Measurements from ENCODE around the gene SAPCD1.

The SAPCD1 gene

DNA sequence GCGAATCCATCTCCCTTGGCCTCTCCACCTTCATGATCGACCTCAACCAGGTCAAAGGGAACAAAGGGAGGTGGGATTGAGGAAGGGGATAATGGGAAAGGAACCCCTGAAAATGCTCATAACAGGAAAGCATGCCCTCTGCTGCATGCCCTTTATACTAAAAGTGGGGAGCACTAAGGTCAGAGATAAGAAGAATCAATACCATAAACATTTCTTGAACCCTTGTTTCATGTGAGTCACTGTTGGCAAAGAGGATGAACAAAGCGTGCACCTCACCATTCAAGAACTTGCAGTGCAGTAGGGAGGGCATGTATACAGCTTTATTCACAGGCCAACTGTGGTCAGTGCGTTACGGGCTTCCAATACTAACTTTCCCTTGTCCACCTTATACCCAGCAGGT is 1.7 kb upstream of the SAPCD1 start:
- Mint-ChIP-seq H3K27ac (no peak overlapping the region), H3K9me3 (no peaks in the 10 kb centered on the region), H3K27me3 (ENCODE audit: low read depth) (no peaks in the 10 kb centered on the region), H3K36me3 (ENCODE audit: low read depth) (peaks cover 19% of the 10 kb centered on the region), H3K4me1 (ENCODE audit: low read depth) (peaks cover 21% of the 10 kb centered on the region), H3K4me3 (no peak overlapping the region)

DNA sequence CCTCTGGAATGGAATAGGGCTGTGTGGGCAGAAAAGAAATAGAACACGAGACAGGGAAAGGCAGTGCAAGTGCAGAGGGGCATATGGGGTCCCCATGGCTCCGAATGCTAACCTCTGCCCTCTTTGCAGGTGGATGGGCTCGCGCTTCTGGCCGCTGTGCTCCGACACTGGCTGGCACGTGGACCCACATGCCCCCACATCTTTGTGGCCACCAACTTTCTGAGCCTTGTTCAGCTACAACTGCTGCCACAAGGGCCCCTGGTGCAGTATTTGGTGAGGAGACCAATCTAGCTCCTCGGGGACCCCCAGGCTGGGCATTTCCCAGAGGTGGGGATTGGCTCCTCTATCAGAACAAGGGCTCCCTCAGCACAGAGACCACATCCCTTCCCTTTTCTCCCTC is 1.1 kb upstream of the SAPCD1 start:
- peaks cover 19% of the 10 kb centered on the region for H3K36me3 Mint-ChIP-seq (ENCODE audit: low read depth)
- H3K4me1 Mint-ChIP-seq (ENCODE audit: low read depth), result peaks cover 21% of the 10 kb centered on the region
- H3K27ac Mint-ChIP-seq, result no peak overlapping the region
- H3K9me3 Mint-ChIP-seq, result no peaks in the 10 kb centered on the region
- H3K27me3 Mint-ChIP-seq (ENCODE audit: low read depth), result no peaks in the 10 kb centered on the region
- no peak overlapping the region for H3K4me3 Mint-ChIP-seq

DNA sequence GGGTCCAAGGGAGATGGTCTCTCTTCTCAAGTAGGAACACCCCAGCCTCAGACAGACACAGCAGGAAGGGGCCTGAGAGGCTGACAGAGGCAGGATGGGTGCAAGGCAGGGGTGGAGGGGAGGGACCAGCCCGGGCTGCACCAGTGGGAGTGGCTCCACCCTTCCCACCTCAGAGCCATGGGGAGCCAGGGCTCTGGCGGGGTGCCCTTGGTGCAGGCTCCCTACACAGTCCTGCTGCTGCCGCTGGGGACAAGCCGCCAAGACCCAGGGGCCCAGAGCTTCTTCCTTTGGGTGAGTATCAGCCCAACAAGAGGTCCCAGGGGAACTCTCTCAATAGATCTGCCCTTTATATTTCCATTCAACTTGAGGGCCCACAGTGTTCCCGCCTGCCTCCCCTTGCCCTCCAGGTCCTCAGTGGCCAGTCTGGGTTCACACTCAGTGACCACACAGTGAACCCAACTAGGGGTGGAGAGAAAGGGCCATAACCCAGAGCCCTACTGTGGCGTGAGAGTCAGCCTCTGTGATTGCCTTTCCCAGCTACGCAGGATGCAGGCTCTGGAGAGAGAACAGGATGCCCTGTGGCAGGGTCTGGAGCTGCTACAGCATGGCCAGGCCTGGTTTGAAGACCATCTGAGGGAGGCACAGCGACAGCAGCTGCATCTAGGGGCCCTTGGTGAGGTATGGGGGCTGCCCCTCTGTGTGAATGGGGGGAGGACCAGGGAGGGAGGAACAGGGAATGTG is 592 bp downstream of the SAPCD1 start:
- no peaks in the 10 kb centered on the region for H3K27me3 Mint-ChIP-seq (ENCODE audit: low read depth)
- H3K4me3 Mint-ChIP-seq, result no peak overlapping the region
- H3K9me3 Mint-ChIP-seq, result no peaks in the 10 kb centered on the region
- peaks cover 19% of the 10 kb centered on the region for H3K36me3 Mint-ChIP-seq (ENCODE audit: low read depth)
- H3K27ac Mint-ChIP-seq, result peak overlapping the region; percentile 73
- peaks cover 21% of the 10 kb centered on the region for H3K4me1 Mint-ChIP-seq (ENCODE audit: low read depth)

DNA sequence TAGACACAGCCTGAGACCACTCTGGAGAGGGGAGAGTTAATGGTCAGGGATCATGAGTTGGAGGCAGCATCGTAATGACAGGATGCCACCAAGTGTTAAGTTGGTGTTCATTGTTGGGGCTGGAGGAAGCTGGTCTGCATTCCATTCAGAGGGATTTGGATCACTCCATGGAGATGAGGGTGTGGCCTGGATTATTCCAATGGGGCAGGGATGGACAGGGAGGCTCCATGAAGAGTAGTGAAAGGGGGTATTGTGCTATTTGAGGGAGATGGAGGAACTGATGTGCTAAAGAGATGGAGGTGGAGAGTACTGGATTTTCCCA is 1.1 kb downstream of the SAPCD1 start:
- no peaks in the 10 kb centered on the region for H3K9me3 Mint-ChIP-seq
- peaks cover 18% of the 10 kb centered on the region for H3K36me3 Mint-ChIP-seq (ENCODE audit: low read depth)
- no peaks in the 10 kb centered on the region for H3K27me3 Mint-ChIP-seq (ENCODE audit: low read depth)
- no peak overlapping the region for H3K4me3 Mint-ChIP-seq
- peak overlapping the region; percentile 73 for H3K27ac Mint-ChIP-seq
- peaks cover 21% of the 10 kb centered on the region for H3K4me1 Mint-ChIP-seq (ENCODE audit: low read depth)

DNA sequence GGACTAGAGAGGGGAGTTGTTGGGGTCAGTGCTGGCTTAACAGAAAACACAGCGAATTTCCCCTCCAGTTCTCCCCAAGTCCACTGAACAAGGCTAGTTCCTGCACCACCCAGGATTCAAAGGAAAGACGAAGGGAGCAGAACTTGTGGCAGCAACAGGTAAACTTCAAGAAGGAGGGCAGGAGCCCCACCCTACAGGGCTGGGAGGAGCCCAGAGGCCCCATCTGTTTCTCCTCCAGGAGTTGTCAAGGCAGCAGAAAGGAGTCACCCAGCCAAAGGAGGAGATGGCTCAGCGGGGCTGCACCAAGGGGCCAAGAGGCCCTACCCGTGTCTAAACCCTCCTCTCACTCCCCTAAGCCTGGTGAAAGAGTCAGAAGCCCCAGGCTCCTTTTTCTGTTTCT is 1.7 kb downstream of the SAPCD1 start:
- Mint-ChIP-seq H3K4me1 (ENCODE audit: low read depth) (peaks cover 20% of the 10 kb centered on the region), H3K9me3 (no peaks in the 10 kb centered on the region), H3K27me3 (ENCODE audit: low read depth) (no peaks in the 10 kb centered on the region), H3K36me3 (ENCODE audit: low read depth) (peaks cover 16% of the 10 kb centered on the region), H3K27ac (peak overlapping the region; percentile 14), H3K4me3 (no peak overlapping the region)

DNA sequence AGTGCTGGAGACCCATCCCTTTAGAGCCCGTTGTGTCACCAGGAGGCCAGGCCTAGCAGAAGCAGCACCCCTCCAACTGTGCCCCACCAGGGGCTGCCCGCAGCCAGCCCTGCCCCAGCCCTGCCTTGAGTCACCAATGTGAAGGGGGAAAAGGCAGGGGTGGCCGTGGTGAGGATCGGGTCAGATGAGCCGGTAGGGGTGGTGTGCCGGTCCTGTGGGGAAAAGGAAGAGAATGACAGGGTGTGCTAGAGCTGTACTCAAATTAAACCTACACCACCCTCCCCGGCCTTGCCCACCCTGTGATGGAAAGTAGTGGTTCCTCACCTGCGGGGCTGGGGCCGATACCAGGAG is 3.1 kb downstream of the SAPCD1 start:
- no peaks in the 10 kb centered on the region for H3K27me3 Mint-ChIP-seq (ENCODE audit: low read depth)

DNA sequence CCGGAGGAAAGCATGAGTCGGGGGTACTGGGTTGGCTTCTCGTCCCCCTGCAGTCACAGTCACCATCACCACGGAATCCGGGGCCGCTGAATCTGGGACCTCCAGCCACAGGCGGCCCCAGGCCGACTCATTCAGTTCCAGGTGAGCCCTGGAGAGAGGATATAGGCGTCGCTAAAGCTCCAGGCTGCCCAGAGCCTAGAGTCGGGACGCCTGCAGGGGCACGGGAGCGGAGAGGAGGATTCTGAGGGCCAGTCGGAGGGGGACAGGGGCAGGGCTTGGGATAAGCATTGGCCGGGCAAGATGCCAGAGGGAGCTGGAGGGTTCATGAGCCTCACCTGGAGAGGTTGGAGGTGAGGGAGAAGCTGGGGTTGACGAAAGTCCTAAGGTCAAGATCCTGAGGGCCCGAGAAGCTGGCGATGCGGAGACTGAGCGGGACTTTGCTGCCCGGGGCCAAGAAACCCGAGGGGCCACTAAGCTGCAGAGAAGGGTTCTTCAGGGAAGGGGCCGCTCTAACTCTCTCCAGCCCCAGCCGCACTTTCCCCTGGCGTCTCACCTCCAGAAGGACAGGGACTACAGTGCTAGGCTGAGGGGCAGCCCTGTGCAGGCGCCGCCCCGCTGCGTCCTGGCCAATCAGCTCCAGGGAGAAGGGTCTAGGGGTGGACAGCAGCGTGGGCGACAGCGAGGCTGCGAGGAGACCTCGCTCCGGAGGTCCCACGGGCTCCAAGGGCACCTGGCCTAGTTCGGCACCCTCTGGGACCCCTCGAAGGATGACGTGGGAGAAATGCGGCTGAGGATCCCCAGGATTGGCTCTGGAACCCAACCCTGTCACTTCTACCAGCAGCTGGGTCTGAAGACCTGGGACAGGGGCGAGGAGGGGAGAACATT is 3.7 kb downstream of the SAPCD1 start:
- Mint-ChIP-seq H3K27me3 (ENCODE audit: low read depth) (no peaks in the 10 kb centered on the region), H3K27ac (no peak overlapping the region), H3K4me1 (ENCODE audit: low read depth) (peaks cover 21% of the 10 kb centered on the region), H3K36me3 (ENCODE audit: low read depth) (peaks cover 12% of the 10 kb centered on the region), H3K4me3 (no peak overlapping the region), H3K9me3 (no peaks in the 10 kb centered on the region)

More for the DNA sequence above, 3.1 kb downstream of the SAPCD1 start:
- H3K36me3 Mint-ChIP-seq (ENCODE audit: low read depth), result peaks cover 12% of the 10 kb centered on the region
- H3K4me1 Mint-ChIP-seq (ENCODE audit: low read depth), result peaks cover 22% of the 10 kb centered on the region
- H3K9me3 Mint-ChIP-seq, result no peaks in the 10 kb centered on the region
- no peak overlapping the region for H3K4me3 Mint-ChIP-seq
- no peak overlapping the region for H3K27ac Mint-ChIP-seq

DNA sequence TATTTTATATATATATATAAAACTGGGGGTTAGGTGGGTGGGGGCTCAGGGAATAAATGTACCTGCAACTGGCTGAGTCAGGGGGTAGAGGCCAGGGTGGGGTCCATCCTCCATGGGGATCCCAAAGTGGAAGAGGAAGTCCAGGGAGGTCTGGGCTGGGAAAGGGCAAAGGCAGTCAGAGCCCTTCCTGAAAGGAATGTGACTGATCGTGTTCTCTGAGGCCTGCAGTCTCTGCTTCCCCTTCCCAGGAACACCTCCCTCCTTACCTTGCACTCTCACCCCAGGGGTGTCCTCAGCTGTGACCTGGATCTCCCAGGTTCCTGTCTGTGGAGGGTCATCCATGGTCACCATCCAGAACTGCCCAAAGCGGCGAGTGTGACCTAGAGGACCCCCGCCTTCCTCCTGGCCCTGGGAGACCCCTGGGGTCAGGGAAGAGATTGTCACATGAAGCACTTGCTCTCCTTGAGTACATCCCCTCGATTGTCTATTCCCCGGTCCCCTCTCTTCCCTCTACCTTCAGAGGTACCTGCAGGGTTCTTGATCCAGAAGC is 4.7 kb downstream of the SAPCD1 start:
- no peak overlapping the region for H3K4me3 Mint-ChIP-seq
- no peaks in the 10 kb centered on the region for H3K9me3 Mint-ChIP-seq
- no peaks in the 10 kb centered on the region for H3K27me3 Mint-ChIP-seq (ENCODE audit: low read depth)
- H3K36me3 Mint-ChIP-seq (ENCODE audit: low read depth), result peaks cover 14% of the 10 kb centered on the region
- H3K27ac Mint-ChIP-seq, result no peak overlapping the region
- H3K4me1 Mint-ChIP-seq (ENCODE audit: low read depth), result peaks cover 25% of the 10 kb centered on the region

DNA sequence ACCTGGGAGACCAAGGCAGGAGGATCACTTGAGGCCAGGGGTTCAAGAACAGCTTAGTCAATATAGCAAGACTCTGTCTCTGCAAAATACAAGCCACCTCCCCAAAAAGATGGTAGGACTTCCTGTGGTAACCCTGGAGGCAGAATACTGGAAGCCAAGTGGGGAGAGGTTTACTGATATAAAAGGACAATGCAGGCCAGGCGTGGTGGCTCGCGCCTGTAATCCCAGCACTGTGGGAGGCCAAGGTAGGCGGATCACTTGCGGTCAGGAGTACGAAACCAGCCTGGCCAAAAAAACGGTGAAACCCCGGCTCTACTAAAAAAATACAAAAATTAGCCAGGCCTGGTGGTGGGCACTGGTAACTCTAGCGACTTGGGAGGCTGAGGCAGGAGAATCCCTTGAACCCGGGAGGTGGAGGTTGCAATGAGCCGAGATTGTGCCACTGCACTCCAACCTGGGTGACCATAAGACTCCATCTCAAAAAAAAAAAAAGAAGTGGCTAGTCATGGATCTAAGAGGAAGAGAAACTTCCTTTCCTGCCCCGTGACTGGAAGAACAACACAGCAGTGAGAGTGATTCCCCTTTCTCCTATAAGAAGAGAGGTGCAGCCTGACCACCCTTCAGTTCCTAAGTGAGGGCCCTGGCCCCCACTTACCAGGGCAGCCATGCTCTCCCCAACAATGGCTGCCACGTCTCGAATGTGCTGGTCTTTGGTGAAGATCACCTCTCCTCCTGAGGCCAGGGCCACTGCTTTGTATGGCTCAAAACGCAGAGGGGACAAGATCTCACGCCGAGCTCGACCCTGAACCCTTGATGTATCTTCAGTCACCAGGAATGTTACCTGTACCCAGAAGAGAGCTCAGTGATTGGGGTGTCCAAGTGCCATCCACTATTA is 6.2 kb downstream of the SAPCD1 start:
- no peak overlapping the region for H3K27ac Mint-ChIP-seq
- H3K27me3 Mint-ChIP-seq (ENCODE audit: low read depth), result no peaks in the 10 kb centered on the region
- no peaks in the 10 kb centered on the region for H3K9me3 Mint-ChIP-seq
- peaks cover 9% of the 10 kb centered on the region for H3K36me3 Mint-ChIP-seq (ENCODE audit: low read depth)
- H3K4me1 Mint-ChIP-seq (ENCODE audit: low read depth), result peaks cover 27% of the 10 kb centered on the region
- no peak overlapping the region for H3K4me3 Mint-ChIP-seq

DNA sequence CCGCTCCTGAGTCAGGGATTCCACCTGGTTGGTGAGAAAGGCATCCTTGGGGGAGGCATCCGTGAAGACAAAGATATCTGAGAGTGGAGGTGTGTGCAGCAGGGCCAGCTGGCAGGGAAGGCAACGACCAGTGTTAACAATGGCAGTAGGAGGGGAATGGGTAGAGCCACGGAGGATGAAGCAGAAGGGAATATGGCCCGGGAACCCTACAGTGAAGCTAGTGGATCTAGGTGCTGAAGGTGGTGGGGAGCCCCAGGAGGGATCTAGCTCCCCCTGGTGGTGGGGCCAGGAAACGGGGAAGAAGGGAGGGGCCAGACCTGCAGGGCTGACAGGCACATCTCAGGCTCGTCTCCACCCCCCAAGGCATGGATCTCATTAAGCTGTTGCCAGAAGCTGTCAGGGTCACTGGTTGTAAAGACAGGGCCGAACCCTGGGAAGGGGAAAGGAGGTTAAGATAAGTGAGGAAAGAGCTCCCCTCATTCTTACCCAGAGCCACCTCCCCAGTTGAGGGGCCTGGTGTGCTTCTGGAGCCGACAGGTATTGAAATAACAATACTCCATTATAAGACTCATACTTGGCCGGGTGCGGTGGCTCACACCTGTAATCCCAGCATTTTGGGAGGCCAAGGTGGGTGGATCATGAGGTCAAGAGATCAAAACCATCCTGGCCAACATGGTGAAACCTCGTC is 7.4 kb downstream of the SAPCD1 start:
- H3K36me3 Mint-ChIP-seq (ENCODE audit: low read depth), result peaks cover 7% of the 10 kb centered on the region
- peak overlapping the region; percentile 1 for H3K27ac Mint-ChIP-seq
- peaks cover 21% of the 10 kb centered on the region for H3K4me1 Mint-ChIP-seq (ENCODE audit: low read depth)
- H3K4me3 Mint-ChIP-seq, result no peak overlapping the region
- H3K9me3 Mint-ChIP-seq, result no peaks in the 10 kb centered on the region
- no peaks in the 10 kb centered on the region for H3K27me3 Mint-ChIP-seq (ENCODE audit: low read depth)

DNA sequence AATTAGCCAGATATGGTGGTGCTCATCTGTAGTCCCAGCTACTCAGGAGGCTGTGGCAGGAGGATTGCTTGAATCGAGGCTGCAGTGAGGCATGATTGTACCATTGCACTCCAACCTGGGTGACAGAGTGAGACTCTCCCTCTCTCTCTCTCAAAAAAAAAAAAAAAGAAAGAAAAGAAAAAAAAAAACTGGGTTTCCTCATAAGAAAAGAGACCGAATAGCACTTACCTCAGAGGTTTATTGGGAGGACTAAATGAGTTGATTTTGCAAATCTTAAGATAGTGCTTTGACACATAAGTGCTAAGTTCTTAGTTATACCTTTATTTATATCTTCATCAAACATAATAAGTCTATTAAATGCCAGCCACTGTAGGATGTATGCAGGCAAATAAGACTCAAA is 8.4 kb downstream of the SAPCD1 start:
- Mint-ChIP-seq H3K27ac (peak overlapping the region; percentile 55), H3K36me3 (ENCODE audit: low read depth) (peaks cover 7% of the 10 kb centered on the region), H3K4me3 (no peak overlapping the region), H3K27me3 (ENCODE audit: low read depth) (no peaks in the 10 kb centered on the region), H3K9me3 (no peaks in the 10 kb centered on the region), H3K4me1 (ENCODE audit: low read depth) (peaks cover 23% of the 10 kb centered on the region)

DNA sequence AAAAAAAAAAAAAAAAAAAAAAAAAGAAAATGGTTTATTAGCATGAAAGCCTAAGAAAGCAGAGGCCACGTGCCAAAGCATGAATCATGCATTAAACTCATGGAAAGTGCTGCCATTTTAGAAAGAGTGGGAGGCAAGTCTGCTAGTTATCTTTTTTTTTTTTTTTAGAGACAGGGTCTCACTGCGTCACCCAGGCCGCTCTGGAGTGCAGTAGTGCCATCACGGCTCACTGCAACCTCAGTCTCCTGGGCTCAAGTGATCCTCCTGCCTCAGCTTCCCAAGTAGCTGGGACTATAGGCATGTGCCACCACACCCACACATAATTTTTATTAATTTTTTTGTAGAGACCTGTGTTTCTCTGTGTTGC is 9.5 kb downstream of the SAPCD1 start:
- H3K9me3 Mint-ChIP-seq, result no peaks in the 10 kb centered on the region
- peaks cover 29% of the 10 kb centered on the region for H3K4me1 Mint-ChIP-seq (ENCODE audit: low read depth)
- H3K36me3 Mint-ChIP-seq (ENCODE audit: low read depth), result peaks cover 7% of the 10 kb centered on the region
- no peaks in the 10 kb centered on the region for H3K27me3 Mint-ChIP-seq (ENCODE audit: low read depth)
- H3K27ac Mint-ChIP-seq, result no peak overlapping the region
- H3K4me3 Mint-ChIP-seq, result no peak overlapping the region

DNA sequence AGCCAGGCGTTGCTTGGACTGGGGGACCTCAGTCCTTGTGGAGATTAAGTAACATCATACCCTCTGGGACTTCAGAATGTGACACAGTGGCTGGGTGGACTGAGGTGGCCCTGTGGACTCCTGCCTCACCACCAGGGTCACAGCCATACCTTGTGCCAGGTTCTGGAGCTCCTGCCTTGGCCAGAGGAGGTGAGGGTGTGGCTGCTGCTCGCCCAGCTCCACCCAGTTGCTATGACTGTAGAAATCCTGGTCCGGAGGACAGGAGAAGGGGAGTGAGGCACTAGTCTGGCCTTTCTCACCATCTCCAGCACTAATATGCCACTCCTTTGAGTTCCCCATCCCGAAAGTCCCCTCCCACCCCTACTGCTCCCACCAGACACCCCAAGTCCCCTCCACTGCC is 12.7 kb downstream of the SAPCD1 start:
- Mint-ChIP-seq H3K27ac (peak overlapping the region; percentile 81), H3K9me3 (no peaks in the 10 kb centered on the region), H3K36me3 (ENCODE audit: low read depth) (peaks cover 3% of the 10 kb centered on the region), H3K4me1 (ENCODE audit: low read depth) (peaks cover 30% of the 10 kb centered on the region), H3K27me3 (ENCODE audit: low read depth) (no peaks in the 10 kb centered on the region), H3K4me3 (no peak overlapping the region)
